ENCODE results near the gene SYNGAP1.
A peak's percentile ranks its signal among the peaks of the same experiment; 100 is the strongest.

The SYNGAP1 gene

DNA sequence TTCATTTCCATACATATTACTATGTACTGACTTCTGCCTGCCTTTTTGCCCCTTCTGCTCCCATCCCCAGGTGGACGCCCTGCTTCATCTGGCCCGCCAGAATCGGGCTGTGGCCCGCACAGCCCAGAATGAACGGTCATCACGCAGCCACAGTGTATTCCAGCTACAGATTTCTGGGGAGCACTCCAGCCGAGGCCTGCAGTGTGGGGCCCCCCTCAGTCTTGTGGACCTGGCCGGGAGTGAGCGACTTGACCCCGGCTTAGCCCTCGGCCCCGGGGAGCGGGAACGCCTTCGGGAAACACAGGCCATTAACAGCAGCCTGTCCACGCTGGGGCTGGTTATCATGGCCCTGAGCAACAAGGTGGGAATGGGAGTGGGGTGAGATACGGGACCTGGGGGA, 13.7 kb upstream of the SYNGAP1 start:
- H3K4me3 ChIP-seq (ENCODE audit: control insufficient read depth, low read depth, low read length): no peak overlapping the region
- DNase-seq (ENCODE audit: low read depth): no peak
- TF ChIP-seq CTCF (conservative IDR thresholded peaks at IDR 0.05; ENCODE audit: control insufficient read depth, insufficient read depth, low read depth, low read length): no peak

DNA sequence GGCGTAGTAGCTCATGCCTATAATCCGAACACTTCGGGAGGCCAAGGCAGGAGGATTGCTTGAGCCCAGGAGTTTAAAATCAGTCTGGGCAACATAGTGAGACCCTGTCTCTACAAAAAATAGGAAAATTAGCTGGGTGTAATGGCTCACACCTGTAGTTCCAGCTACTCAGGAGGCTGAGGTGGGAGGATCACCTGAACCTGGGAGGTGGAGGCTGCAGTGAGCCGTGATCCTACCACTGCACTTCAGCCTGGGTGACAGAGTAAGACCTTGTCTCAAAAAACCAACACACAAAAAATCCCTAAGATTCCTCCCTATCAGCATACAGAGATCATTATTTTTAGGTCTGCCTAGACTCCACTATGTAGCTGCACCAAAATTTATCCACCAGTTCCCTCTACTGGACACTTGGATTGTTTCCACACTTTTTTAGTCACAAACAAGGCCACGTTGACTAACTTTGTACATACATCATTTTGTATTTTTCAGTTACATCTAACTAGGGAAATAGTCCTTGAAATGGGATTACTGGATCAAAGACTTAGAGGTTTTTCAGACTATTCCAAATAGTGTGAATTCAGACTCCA, 12.6 kb upstream of the SYNGAP1 start:
- TF ChIP-seq CTCF (conservative IDR thresholded peaks at IDR 0.05; ENCODE audit: control insufficient read depth, insufficient read depth, low read depth, low read length): peak; percentile 33
- no peak overlapping the region for H3K4me3 ChIP-seq (ENCODE audit: control insufficient read depth, low read depth, low read length)
- DNase-seq (ENCODE audit: low read depth): peak; percentile 73

DNA sequence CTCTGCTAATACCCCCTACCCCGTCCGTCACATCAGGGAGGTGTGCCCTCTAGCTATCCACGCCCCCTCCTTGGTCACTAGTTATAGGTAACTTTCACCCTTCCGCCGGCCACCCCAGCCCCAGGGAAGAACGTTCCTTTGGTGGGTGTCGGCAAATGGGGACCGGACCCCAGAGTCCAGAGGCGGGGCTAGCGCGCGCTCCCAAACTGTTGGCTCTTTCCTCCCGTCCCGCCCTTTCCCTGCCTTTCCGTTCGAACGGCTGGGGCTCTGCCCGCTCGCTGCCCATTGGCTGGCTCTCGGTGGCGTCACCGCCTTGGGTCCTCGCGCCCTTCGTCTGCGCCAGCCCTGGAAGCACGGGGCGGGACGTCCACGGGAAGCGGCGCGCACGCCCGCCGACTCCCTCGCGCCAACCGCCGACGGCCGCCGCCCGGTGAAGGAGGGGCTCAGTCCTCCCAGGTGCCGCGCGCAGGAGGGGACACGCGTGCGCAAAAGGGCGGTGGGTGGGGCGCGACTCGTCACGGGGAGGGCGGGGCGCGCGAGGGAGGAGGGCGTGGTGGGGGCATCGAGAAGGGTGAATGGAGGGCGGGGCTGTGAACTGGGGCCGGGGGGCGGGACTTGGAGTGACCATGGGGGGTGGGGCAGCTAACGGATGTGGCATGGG, 9.7 kb upstream of the SYNGAP1 start:
- no peak for TF ChIP-seq CTCF (conservative IDR thresholded peaks at IDR 0.05; ENCODE audit: control insufficient read depth, insufficient read depth, low read depth, low read length)
- peak overlapping the region; percentile 61 for H3K4me3 ChIP-seq (ENCODE audit: control insufficient read depth, low read depth, low read length)
- peak; percentile 96 for DNase-seq (ENCODE audit: low read depth)

DNA sequence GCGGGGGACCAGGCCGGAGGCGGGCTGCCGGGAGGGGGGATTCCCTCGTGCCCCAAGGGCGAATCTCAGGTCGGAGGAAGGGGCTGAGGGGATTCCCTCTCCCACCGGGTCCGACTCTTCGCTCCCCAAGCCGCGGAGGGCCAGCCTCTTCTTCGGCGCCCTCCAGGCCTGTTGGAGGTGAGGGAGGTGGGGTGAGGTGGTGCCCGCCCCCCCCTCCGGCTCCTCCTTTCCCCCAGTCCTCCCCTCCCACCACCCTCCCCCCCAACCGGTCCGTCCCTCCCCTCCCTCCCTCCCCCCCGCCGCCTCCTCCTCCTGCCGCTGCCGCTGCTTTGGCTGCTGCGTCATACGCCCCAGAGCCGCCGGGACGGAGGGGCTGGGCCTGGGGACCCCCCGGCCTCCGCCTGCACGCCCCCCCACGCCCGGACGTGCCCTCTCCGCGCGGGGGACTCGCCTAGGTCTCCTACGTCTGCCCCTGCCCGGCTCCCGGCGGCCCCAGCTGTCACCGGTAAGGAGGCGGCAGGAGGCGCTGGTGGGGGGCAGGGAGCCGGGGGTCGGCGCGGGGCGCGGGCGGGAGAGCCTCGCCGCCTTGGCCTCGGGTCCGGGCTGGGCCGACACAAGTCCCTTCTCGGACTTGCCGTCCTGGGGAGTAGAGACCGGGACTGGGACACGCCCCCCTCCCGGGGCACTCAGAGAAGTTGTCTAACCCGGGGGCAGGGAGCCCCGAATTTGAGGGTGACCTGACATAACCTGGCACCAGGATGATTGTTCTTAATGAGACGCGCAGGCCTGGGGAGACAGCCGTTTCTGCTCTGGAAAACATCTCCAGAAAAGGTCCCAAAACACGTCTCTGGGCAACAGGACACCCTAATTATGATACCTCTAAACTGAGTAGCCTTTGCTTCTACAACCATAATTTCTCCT, 8.9 kb upstream of the SYNGAP1 start, which contains the start of gene PHF1:
Gene PHF1, plus strand, starts transcription at position 304 of the 921 bp plus-strand sequence. CDS start 1,250 bp downstream, outside the sequence.
- H3K4me3 ChIP-seq (ENCODE audit: control insufficient read depth, low read depth, low read length): peak within 1 kb of the TSS; percentile 65
- no peak for TF ChIP-seq CTCF (conservative IDR thresholded peaks at IDR 0.05; ENCODE audit: control insufficient read depth, insufficient read depth, low read depth, low read length)
- peak; percentile 77 for DNase-seq (ENCODE audit: low read depth)

DNA sequence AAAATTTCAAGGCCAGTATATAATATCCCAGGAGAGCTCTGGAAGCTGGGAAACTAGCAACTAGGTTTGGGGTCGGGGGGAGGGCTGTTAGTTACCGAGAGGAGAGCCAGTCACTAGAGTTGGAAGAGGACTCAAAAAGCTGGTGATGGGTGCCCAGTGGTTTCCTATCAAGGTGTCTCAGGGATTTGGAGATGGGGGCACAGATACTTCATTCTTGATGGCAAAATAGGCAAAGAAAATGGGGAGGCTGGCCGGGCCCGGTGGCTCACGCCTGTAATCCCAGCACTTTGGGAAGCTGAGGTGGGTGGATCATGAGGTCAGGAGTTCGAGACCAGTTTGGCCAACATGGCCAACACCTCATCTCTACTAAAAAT, 8.2 kb upstream of the SYNGAP1 start:
- peak overlapping the region; percentile 65 for H3K4me3 ChIP-seq (ENCODE audit: control insufficient read depth, low read depth, low read length)
- no peak for TF ChIP-seq CTCF (conservative IDR thresholded peaks at IDR 0.05; ENCODE audit: control insufficient read depth, insufficient read depth, low read depth, low read length)
- DNase-seq (ENCODE audit: low read depth): no peak

- DNase-seq (ENCODE audit: low read depth): no peak
- TF ChIP-seq CTCF (conservative IDR thresholded peaks at IDR 0.05; ENCODE audit: control insufficient read depth, insufficient read depth, low read depth, low read length): no peak
- H3K4me3 ChIP-seq (ENCODE audit: control insufficient read depth, low read depth, low read length): no peak overlapping the region
These were observed 7.5 kb upstream of the SYNGAP1 start for GRCh38 chr6:33412140-33413009.

Data from fibroblast of mammary gland (primary cell).